Karpas-422 (cell line): Measurements from ENCODE around the gene CMYA5. TPM values are rescaled to one million over a fixed set of nuclear protein-coding genes. Genes with fewer than 3 reads are reported as not detected.
"Not testable (repeated sequence)": the region's sequence is repeated elsewhere in the genome, so short reads cannot be mapped to it uniquely, and the experiment has no call there.

Source experiments
- DNase-seq: peaks from one replicate; pipeline ENCODE4 v3.0.0-alpha.2; 2015
- H2AFZ ChIP-seq: fragments of 200-600 bp; sonication (generic); 2 replicates; pipeline ENCODE4 v1.6.1; 2014; ENCODE audit warnings: antibody characterized with exemption, low read length, mixed read lengths
- H3K27ac ChIP-seq: fragments of 200-600 bp; sonication (generic); 2 replicates; pipeline ENCODE4 v1.5.1; 2014; ENCODE audit warnings: mild to moderate bottlenecking, low read length, moderate library complexity
- H3K27me3 ChIP-seq: fragments of 200-600 bp; sonication (generic); 2 replicates; pipeline ENCODE4 v1.6.1; 2014; ENCODE audit warnings: low read length, mixed read lengths
- H3K36me3 ChIP-seq: fragments of 200-600 bp; sonication (generic); 2 replicates; pipeline ENCODE4 v1.6.1; 2014; ENCODE audit warnings: low read length, mixed read lengths; ENCODE audit not compliant: insufficient read depth
- H3K4me1 ChIP-seq: fragments of 200-600 bp; sonication (generic); 2 replicates; pipeline ENCODE4 v1.6.1; 2014; ENCODE audit warnings: mild to moderate bottlenecking, low read length, mixed read lengths
- H3K4me2 ChIP-seq: fragments of 200-600 bp; sonication (generic); 2 replicates; pipeline ENCODE4 v1.6.1; 2014; ENCODE audit warnings: low read length, low read depth, mild to moderate bottlenecking; ENCODE audit not compliant: poor library complexity, severe bottlenecking
- H3K4me3 ChIP-seq: fragments of 200-600 bp; sonication (generic); 2 replicates; pipeline ENCODE4 v1.5.1; 2014; ENCODE audit warnings: mild to moderate bottlenecking, antibody characterized with exemption, low read length, mixed read lengths
- H3K79me2 ChIP-seq: fragments of 200-600 bp; sonication (generic); 2 replicates; pipeline ENCODE4 v1.6.1; 2014; ENCODE audit warnings: mild to moderate bottlenecking, low read length, mixed read lengths
- H3K9ac ChIP-seq: fragments of 200-600 bp; sonication (generic); 2 replicates; pipeline ENCODE4 v1.6.0; 2014; ENCODE audit warnings: low read length
- H3K9me2 ChIP-seq: fragments of 200-600 bp; sonication (generic), shearing (Covaris generic); replicated peaks from 2 replicates; pipeline ENCODE4 v1.6.0; 2014; ENCODE audit warnings: mild to moderate bottlenecking, low read length, moderate library complexity; ENCODE audit not compliant: insufficient read depth
- H3K9me3 ChIP-seq: fragments of 300-700, 200-600 bp; sonication (generic); 2 replicates; pipeline ENCODE4 v1.6.1; 2014; ENCODE audit warnings: low read length, mixed read lengths
- H4K20me1 ChIP-seq: fragments of 200-600 bp; sonication (generic); 2 replicates; pipeline ENCODE4 v1.6.1; 2014; ENCODE audit warnings: mild to moderate bottlenecking, antibody characterized with exemption, low read length, low read depth; ENCODE audit not compliant: insufficient read depth
- total RNA-seq: library from RNA; depleted of rRNA; stranded (reverse); fragments of >200 nt; shearing (Covaris generic); gene quantifications from 2 replicates; pipeline ENCODE4 v1.2.3, GENCODE V29; 2014; ENCODE audit warnings: low replicate concordance

The CMYA5 gene
- total RNA-seq, 1 experiment from 2014 or later = 0.45 TPM

GRCh38 chr5:79676354-79676753, 13.3 kb upstream of the CMYA5 start:
- H3K9me3 ChIP-seq, H3K4me1 ChIP-seq, H3K9ac ChIP-seq, H3K4me2 ChIP-seq, H3K4me3 ChIP-seq, H4K20me1 ChIP-seq, DNase-seq, H3K27me3 ChIP-seq, H3K27ac ChIP-seq, H2AFZ ChIP-seq, H3K9me2 ChIP-seq: not testable (repeated sequence)
- Histone ChIP-seq H3K36me3 (peaks cover 35% of the 10 kb centered on the region), H3K79me2 (peaks cover 57% of the 10 kb centered on the region)

GRCh38 chr5:79682102-79682501, 7.5 kb upstream of the CMYA5 start:
- not testable (repeated sequence) for H4K20me1 ChIP-seq, H3K4me3 ChIP-seq, H3K27ac ChIP-seq, H3K9me2 ChIP-seq, H3K4me2 ChIP-seq, H3K4me1 ChIP-seq, H3K27me3 ChIP-seq, H3K9ac ChIP-seq, DNase-seq, H3K9me3 ChIP-seq, H2AFZ ChIP-seq
- H3K36me3 ChIP-seq = peaks cover 32% of the 10 kb centered on the region
- H3K79me2 ChIP-seq = peaks cover 14% of the 10 kb centered on the region

- H3K9me2 ChIP-seq = no peaks in the 10 kb centered on the region
- peaks cover 7% of the 10 kb centered on the region; the same call in 1 of the 2 replicates for H3K79me2 ChIP-seq
- H2AFZ ChIP-seq = no peak overlapping the region
- H3K9me3 ChIP-seq = no peaks in the 10 kb centered on the region
- H3K9ac ChIP-seq = no peak overlapping the region
- no peak overlapping the region for H3K4me3 ChIP-seq
- no peaks in the 10 kb centered on the region for H4K20me1 ChIP-seq
- peaks cover 25% of the 10 kb centered on the region for H3K36me3 ChIP-seq
- DNase-seq = no peak
- no peaks in the 10 kb centered on the region for H3K4me1 ChIP-seq
- no peak overlapping the region for H3K4me2 ChIP-seq
- H3K27ac ChIP-seq = no peak overlapping the region
- H3K27me3 ChIP-seq = no peaks in the 10 kb centered on the region
These were observed 4.9 kb upstream of the CMYA5 start for GRCh38 chr5:79684782-79685181.

- no peak for DNase-seq
- Histone ChIP-seq H3K4me3 (no peak overlapping the region), H3K9me2 (no peaks in the 10 kb centered on the region), H3K79me2 (peaks cover 1% of the 10 kb centered on the region; the same call in 1 of the 2 replicates), H3K4me2 (no peak overlapping the region), H3K9ac (no peak overlapping the region), H3K27me3 (no peaks in the 10 kb centered on the region), H3K4me1 (no peaks in the 10 kb centered on the region), H4K20me1 (no peaks in the 10 kb centered on the region), H3K27ac (no peak overlapping the region), H3K9me3 (no peaks in the 10 kb centered on the region), H2AFZ (no peak overlapping the region), H3K36me3 (peaks cover 18% of the 10 kb centered on the region)
These were observed 4.0 kb upstream of the CMYA5 start for GRCh38 chr5:79685627-79686026.

GRCh38 chr5:79686799-79687198, 2.8 kb upstream of the CMYA5 start:
- no peak overlapping the region for H3K9ac ChIP-seq
- peaks cover 10% of the 10 kb centered on the region for H3K36me3 ChIP-seq
- H3K9me3 ChIP-seq = no peaks in the 10 kb centered on the region
- no peak for DNase-seq
- no peaks in the 10 kb centered on the region for H4K20me1 ChIP-seq
- no peak overlapping the region for H2AFZ ChIP-seq
- H3K9me2 ChIP-seq = no peaks in the 10 kb centered on the region
- H3K4me1 ChIP-seq = no peaks in the 10 kb centered on the region
- no peak overlapping the region for H3K4me3 ChIP-seq
- H3K27ac ChIP-seq = no peak overlapping the region
- H3K79me2 ChIP-seq = no peaks in the 10 kb centered on the region
- H3K27me3 ChIP-seq = no peaks in the 10 kb centered on the region
- no peak overlapping the region for H3K4me2 ChIP-seq

- Histone ChIP-seq H3K79me2 (no peaks in the 10 kb centered on the region), H4K20me1 (no peaks in the 10 kb centered on the region), H2AFZ (no peak overlapping the region), H3K9ac (no peak overlapping the region), H3K4me2 (no peak overlapping the region), H3K27ac (no peak overlapping the region), H3K27me3 (no peaks in the 10 kb centered on the region), H3K9me2 (no peaks in the 10 kb centered on the region), H3K4me3 (no peak overlapping the region), H3K9me3 (no peaks in the 10 kb centered on the region), H3K4me1 (no peaks in the 10 kb centered on the region), H3K36me3 (peaks cover 6% of the 10 kb centered on the region)
- DNase-seq = no peak
These were observed 1.7 kb upstream of the CMYA5 start for GRCh38 chr5:79687889-79688288.

GRCh38 chr5:79691007-79691406, 1.4 kb downstream of the CMYA5 start:
- H3K4me1 ChIP-seq = no peaks in the 10 kb centered on the region
- H3K9ac ChIP-seq = no peak overlapping the region
- no peak overlapping the region for H3K27ac ChIP-seq
- H2AFZ ChIP-seq = no peak overlapping the region
- no peaks in the 10 kb centered on the region for H4K20me1 ChIP-seq
- peaks cover 6% of the 10 kb centered on the region for H3K36me3 ChIP-seq
- no peak overlapping the region for H3K4me3 ChIP-seq
- no peaks in the 10 kb centered on the region for H3K9me2 ChIP-seq
- DNase-seq = no peak
- H3K9me3 ChIP-seq = no peaks in the 10 kb centered on the region
- no peak overlapping the region for H3K4me2 ChIP-seq
- no peaks in the 10 kb centered on the region for H3K79me2 ChIP-seq
- no peaks in the 10 kb centered on the region for H3K27me3 ChIP-seq

- Histone ChIP-seq H3K9me2 (no peaks in the 10 kb centered on the region), H3K79me2 (no peaks in the 10 kb centered on the region), H3K27ac (no peak overlapping the region), H3K27me3 (no peaks in the 10 kb centered on the region), H3K4me3 (no peak overlapping the region), H3K4me2 (no peak overlapping the region), H3K9ac (no peak overlapping the region), H4K20me1 (no peaks in the 10 kb centered on the region), H3K4me1 (no peaks in the 10 kb centered on the region), H3K36me3 (no peaks in the 10 kb centered on the region), H3K9me3 (no peaks in the 10 kb centered on the region), H2AFZ (no peak overlapping the region)
- no peak for DNase-seq
These were observed 3.0 kb downstream of the CMYA5 start for GRCh38 chr5:79692596-79692995.

- Histone ChIP-seq H3K4me2 (no peak overlapping the region), H3K27ac (no peak overlapping the region), H3K9me3 (no peaks in the 10 kb centered on the region), H3K4me3 (no peak overlapping the region), H3K36me3 (no peaks in the 10 kb centered on the region), H3K27me3 (no peaks in the 10 kb centered on the region), H3K79me2 (no peaks in the 10 kb centered on the region), H2AFZ (no peak overlapping the region), H3K4me1 (no peaks in the 10 kb centered on the region), H3K9me2 (no peaks in the 10 kb centered on the region), H3K9ac (no peak overlapping the region), H4K20me1 (no peaks in the 10 kb centered on the region)
- no peak for DNase-seq
These were observed 4.5 kb downstream of the CMYA5 start for GRCh38 chr5:79694183-79694582.
